Chondrocyte (in vitro differentiated cells): ENCODE results near the gene KRT39. TPM values are rescaled to one million over a fixed set of nuclear protein-coding genes. Genes with fewer than 3 reads are reported as not detected.

Experiments used
- DNase-seq: peaks from one replicate; pipeline ENCODE4 v3.0.0; 2021; ENCODE audit warnings: mixed read lengths, low spot score
- H3K27ac Mint-ChIP-seq: one replicate; pipeline ENCODE4 v1.8.0; 2021; ENCODE audit warnings: mild to moderate bottlenecking, moderate library complexity, mixed read lengths; ENCODE audit not compliant: unreplicated experiment
- H3K27me3 Mint-ChIP-seq: 2 replicates; pipeline ENCODE4 v1.8.0; 2021; ENCODE audit warnings: low read depth, mixed read lengths
- H3K36me3 Mint-ChIP-seq: 2 replicates; pipeline ENCODE4 v1.8.0; 2021; ENCODE audit warnings: low read depth, mixed read lengths
- H3K4me1 Mint-ChIP-seq: 2 replicates; pipeline ENCODE4 v1.8.0; 2021; ENCODE audit warnings: low read depth, mild to moderate bottlenecking, mixed read lengths
- H3K4me3 Mint-ChIP-seq: one replicate; pipeline ENCODE4 v1.8.0; 2021; ENCODE audit warnings: mild to moderate bottlenecking, moderate library complexity, mixed read lengths; ENCODE audit not compliant: unreplicated experiment
- H3K9me3 Mint-ChIP-seq: 2 replicates; pipeline ENCODE4 v1.8.0; 2021; ENCODE audit warnings: low read depth, mixed read lengths
- total RNA-seq: library from RNA; stranded (reverse); gene quantifications from 3 replicates; pipeline ENCODE4 v1.2.1, GENCODE V29; 2021
- TF ChIP-seq, protein P1 (sequence below): fragments of 200-600 bp; sonication (generic); IDR thresholded peaks from 2 replicates; pipeline ENCODE4 v1.5.0; 2021; ENCODE audit warnings: antibody characterized with exemption, mild to moderate bottlenecking, moderate library complexity

KRT39 gene
- total RNA-seq, 1 donor from 2014 or later: not detected

DNA sequence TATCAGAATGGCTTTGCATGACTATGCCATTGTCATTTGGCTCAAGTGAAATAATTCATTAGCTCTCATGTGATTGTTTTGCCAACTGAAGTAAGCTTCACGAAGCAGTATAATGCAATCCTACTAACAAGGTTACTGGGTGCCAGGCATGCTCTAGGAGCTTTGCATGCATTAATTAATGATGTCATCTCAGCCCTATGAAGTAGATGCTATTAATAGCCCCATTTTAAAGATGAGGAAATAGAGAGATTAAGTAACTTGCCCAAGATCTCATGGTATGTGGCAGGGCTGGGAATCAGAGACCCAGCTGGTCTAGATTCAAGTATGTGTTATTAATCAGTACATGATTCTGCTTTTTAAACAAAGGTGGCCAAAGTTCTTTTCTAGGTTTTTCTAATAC lies 14.1 kb downstream of the KRT39 start:
- no peaks in the 10 kb centered on the region for H3K9me3 Mint-ChIP-seq
- peaks cover 10% of the 10 kb centered on the region for H3K27me3 Mint-ChIP-seq
- peaks cover 30% of the 10 kb centered on the region for H3K4me1 Mint-ChIP-seq
- H3K4me3 Mint-ChIP-seq: no peak overlapping the region
- DNase-seq: no peak
- TF ChIP-seq, protein P1, sequence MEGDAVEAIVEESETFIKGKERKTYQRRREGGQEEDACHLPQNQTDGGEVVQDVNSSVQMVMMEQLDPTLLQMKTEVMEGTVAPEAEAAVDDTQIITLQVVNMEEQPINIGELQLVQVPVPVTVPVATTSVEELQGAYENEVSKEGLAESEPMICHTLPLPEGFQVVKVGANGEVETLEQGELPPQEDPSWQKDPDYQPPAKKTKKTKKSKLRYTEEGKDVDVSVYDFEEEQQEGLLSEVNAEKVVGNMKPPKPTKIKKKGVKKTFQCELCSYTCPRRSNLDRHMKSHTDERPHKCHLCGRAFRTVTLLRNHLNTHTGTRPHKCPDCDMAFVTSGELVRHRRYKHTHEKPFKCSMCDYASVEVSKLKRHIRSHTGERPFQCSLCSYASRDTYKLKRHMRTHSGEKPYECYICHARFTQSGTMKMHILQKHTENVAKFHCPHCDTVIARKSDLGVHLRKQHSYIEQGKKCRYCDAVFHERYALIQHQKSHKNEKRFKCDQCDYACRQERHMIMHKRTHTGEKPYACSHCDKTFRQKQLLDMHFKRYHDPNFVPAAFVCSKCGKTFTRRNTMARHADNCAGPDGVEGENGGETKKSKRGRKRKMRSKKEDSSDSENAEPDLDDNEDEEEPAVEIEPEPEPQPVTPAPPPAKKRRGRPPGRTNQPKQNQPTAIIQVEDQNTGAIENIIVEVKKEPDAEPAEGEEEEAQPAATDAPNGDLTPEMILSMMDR: no peak
- H3K27ac Mint-ChIP-seq: no peak overlapping the region
- H3K36me3 Mint-ChIP-seq: no peaks in the 10 kb centered on the region

DNA sequence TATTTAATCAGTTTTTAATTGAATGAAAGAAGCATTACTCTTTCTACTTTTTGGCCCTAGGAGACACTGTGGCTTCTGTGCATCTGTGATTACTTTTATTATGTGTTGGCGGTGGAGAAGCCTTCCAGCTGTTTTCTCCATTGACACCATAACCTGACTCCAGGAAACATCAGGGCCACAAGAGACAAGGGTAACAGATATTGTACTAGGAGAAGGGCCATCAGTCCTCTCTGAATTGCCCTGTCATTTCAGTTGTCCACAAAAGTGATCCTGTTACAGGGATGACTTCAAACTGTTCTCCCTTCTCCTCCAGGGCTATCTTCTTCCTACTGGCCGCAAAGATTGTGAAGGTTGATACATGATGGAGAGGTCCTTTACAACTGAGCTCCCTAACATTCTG lies 14.6 kb downstream of the KRT39 start:
- Mint-ChIP-seq H3K27ac (no peak overlapping the region), H3K27me3 (peaks cover 10% of the 10 kb centered on the region), H3K9me3 (no peaks in the 10 kb centered on the region), H3K4me3 (no peak overlapping the region), H3K36me3 (no peaks in the 10 kb centered on the region), H3K4me1 (peaks cover 25% of the 10 kb centered on the region)
- TF ChIP-seq, protein P1: no peak
- no peak for DNase-seq

DNA sequence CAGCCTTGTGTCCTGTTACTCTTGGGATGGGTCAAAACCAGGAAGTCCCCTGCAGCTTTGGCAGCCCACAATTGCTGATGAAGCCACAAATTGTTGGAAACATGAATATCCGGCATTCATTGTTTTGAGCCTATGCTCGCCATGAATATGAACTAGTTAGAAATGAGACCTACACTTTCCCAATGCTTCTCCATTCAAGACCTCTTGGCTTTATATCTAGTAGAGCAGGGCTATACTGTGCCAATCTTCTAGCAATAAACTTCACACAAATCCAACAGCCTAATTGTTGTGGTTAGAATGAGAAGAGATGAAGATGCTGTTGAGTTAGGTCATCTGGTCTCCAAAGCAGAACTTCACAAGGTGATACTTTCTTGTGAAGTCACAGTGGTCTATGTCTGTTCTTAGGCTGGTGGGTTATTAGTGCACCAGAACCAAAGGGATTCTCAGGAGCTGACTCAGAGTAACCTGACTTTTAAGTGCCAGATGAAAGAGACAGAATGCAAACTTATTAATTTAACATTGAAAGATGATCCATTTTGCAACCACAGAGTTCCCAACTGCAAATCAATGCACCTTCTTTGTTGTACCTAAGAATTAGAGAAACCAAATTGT lies 15.6 kb downstream of the KRT39 start:
- no peak for DNase-seq
- Mint-ChIP-seq H3K36me3 (no peaks in the 10 kb centered on the region), H3K27ac (no peak overlapping the region), H3K27me3 (peaks cover 10% of the 10 kb centered on the region), H3K4me1 (peaks cover 15% of the 10 kb centered on the region), H3K9me3 (no peaks in the 10 kb centered on the region), H3K4me3 (no peak overlapping the region)
- TF ChIP-seq, protein P1: no peak

DNA sequence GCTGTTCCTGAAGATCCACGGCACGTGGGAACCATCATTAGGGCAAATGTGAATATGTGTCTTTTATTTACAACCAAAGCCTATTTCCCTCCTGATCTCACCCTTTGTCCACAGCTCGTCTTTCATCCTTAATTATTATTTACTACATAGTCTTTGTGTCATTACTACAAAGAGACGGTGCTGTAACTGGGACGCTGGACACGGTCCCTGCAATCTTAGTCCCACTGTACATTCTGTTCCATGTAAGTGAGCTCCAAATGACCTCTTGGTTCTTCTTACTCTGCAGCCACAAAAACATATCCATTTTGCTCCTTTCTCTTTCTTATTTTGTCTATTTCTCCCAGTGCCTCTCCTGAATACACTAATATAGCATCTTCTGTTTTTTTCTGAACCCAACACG lies 16.6 kb downstream of the KRT39 start:
- Mint-ChIP-seq H3K4me1 (peaks cover 12% of the 10 kb centered on the region), H3K27me3 (peaks cover 10% of the 10 kb centered on the region), H3K9me3 (no peaks in the 10 kb centered on the region), H3K4me3 (no peak overlapping the region), H3K27ac (no peak overlapping the region), H3K36me3 (no peaks in the 10 kb centered on the region)
- TF ChIP-seq, protein P1: no peak
- DNase-seq: no peak

DNA sequence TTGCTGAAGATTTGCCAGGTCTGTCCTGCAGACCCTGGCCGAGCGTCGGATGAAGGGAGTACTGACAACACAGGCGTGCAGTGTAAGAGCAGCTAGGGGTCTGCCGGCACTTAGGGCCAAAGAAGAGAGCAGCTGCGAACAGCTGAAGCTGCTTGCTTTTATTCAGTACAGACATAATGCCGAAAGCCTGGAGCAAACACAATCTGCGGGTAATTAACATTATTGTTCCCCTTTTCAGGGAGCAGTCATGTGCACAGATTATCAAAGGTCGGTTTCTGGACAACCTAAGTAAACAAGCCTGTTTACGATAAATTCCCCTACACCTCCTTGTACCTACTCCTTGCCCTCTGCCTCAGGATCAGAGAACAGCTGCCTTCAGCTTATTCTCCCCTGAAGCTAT lies 17.3 kb downstream of the KRT39 start:
- Mint-ChIP-seq H3K27me3 (peaks cover 10% of the 10 kb centered on the region), H3K36me3 (no peaks in the 10 kb centered on the region), H3K27ac (no peak overlapping the region), H3K4me1 (peaks cover 12% of the 10 kb centered on the region), H3K9me3 (no peaks in the 10 kb centered on the region), H3K4me3 (no peak overlapping the region)
- TF ChIP-seq, protein P1: no peak
- DNase-seq: no peak
